Astrocyte of the spinal cord (primary cell): ENCODE data around the gene HLA-DPA1.

ENCODE experiments used
- DNase-seq: peaks from one replicate; pipeline ENCODE4 v3.0.0; 2011; ENCODE audit warnings: low read depth, low spot score
- H3K4me3 ChIP-seq: 2 replicates; pipeline ENCODE4 v1.5.1; 2011; ENCODE audit warnings: low read depth, mild to moderate bottlenecking, low read length, moderate library complexity
- CTCF ChIP-seq: IDR thresholded peaks from 2 replicates; pipeline ENCODE4 v1.5.1; 2012; ENCODE audit warnings: low read depth, mild to moderate bottlenecking, low read length, inconsistent platforms
- in situ Hi-C: cut with HindIII; loops from 2 replicates; pipeline ENCODE4 v1.10.0; 2017; ENCODE audit warnings: low sequenced_read_pairs

The HLA-DPA1 gene

DNA sequence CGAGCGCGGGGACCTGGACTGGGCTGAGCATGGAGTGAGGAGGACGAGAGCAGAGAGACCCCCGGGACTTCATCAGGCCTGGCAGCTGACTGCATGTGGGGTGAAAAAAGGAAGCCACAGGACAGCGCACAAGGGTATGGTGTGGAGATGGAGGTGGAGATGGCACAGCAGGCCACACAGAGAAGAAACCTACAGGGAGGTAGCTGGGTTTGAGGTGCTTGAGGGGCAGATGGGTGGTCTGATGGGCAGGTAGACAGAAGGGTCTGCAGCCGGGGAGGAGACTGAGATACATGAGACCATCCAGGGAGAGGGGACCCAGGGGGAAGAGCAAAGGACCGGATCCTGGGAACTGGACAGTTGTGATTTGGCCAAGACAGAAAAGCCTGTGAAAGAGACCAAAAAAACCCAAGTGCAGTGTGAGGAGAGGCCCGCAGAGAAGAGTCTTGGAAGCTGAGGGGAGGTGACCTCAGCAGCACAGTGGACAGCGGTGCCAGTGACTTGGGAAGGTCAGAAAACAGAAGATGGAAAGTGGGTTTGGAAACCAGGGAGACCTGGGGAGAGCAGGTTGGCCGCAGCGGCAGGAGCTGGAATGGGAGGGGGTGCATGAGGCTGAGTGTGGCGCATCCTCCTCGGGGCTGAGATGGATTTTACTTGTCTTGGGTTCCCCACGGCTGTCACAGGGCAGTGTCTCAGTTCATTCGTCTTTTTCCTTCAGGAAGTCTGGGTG is 7.8 kb upstream of the HLA-DPA1 start:
- no peak for DNase-seq
- TF ChIP-seq CTCF: no peak
- in situ Hi-C loops: no loop called here
- peak overlapping the region; percentile 2 for H3K4me3 ChIP-seq

- peak; percentile 12 for DNase-seq
- in situ Hi-C loops: no loop called here
- no peak for TF ChIP-seq CTCF
- H3K4me3 ChIP-seq: peak overlapping the region; percentile 24
Observed at GRCh38 chr6:33080127-33081089, 7.0 kb upstream of the HLA-DPA1 start.

DNA sequence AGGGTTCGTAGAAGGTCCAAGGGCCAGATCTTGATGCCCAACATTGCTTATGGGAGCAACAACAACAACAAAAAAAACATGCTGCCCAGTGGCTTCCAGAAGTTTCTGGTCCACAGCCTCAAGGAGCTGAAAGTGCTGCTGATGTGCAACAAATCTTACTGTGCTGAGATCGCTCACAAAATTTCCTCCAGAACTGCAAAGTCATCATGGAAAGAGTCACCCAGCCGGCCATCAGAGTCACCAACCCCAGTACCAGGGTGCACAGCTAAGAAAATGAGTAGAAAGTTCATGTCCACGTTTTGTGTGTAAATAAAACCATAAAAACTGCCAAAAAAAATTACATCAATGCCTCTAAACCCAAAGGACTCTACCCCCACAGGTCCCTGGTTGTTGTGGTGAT is 6.1 kb upstream of the HLA-DPA1 start:
- no peak overlapping the region for H3K4me3 ChIP-seq
- TF ChIP-seq CTCF: no peak
- no peak for DNase-seq
- in situ Hi-C loops: no loop called here

- no peak for DNase-seq
- in situ Hi-C loops: no loop called here
- no peak overlapping the region for H3K4me3 ChIP-seq
- no peak for TF ChIP-seq CTCF
Observed at GRCh38 chr6:33078919-33079521, 5.6 kb upstream of the HLA-DPA1 start.

DNA sequence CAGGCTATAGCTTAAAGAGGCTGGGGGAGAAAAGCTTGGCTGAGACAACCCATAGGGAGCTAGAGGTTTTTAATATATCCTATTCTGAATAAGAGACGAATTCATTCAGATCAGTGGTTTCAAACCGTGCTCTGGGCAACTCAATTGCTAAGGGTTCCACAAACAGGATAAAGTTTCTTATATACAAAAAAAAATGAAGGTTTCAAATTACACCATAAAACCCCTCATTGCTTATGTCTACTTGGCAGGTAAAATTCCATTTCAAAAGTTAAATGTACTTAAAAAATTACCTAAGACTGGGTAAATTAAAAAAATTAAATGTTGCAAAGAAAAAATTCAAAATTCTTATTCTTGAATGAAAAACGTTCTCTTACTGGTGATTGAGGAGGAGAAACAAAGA is 5.0 kb upstream of the HLA-DPA1 start:
- H3K4me3 ChIP-seq: no peak overlapping the region
- no peak for TF ChIP-seq CTCF
- DNase-seq: no peak
- in situ Hi-C loops: no loop called here

DNA sequence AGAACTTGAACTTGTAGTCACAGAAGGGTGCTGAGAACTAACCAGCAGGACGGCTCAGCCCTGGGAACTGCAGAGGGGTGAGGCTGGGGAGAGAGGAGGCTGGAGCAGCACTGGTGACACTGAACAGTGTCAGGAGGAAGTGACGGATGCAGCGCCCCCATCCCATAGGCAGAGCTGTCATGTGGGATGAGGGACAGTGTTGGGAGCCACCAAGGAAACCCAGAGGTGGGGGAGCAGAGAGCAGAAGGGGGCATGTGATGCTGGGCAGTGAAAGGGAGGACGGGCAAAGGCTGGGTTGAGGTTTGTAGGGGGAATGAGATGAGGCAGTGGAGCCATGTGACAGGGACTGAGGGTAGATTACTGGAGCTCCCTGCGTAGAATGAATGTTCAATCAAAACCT is 4.5 kb upstream of the HLA-DPA1 start:
- DNase-seq: no peak
- in situ Hi-C loops: no loop called here
- no peak for TF ChIP-seq CTCF
- H3K4me3 ChIP-seq: no peak overlapping the region
